Measurements from ENCODE around the gene MITF.
A peak's percentile ranks its signal among the peaks of the same experiment; 100 is the strongest.

The MITF gene

GRCh38 chr3:69842789-69843188 lies 103.5 kb downstream of the MITF start:
- H3K4me3 ChIP-seq (ENCODE audit: low read length) = no peak overlapping the region
- no peak for TF ChIP-seq CTCF (conservative IDR thresholded peaks at IDR 0.05; ENCODE audit: low read depth, low read length)
- no peak for DNase-seq (ENCODE audit: low read depth)

GRCh38 chr3:69844706-69845105 lies 105.4 kb downstream of the MITF start:
- DNase-seq (ENCODE audit: low read depth) = no peak
- H3K4me3 ChIP-seq (ENCODE audit: low read length) = no peak overlapping the region
- TF ChIP-seq CTCF (conservative IDR thresholded peaks at IDR 0.05; ENCODE audit: low read depth, low read length) = no peak

GRCh38 chr3:69847303-69847702 lies 108.0 kb downstream of the MITF start:
- no peak for DNase-seq (ENCODE audit: low read depth)
- no peak overlapping the region for H3K4me3 ChIP-seq (ENCODE audit: low read length)
- no peak for TF ChIP-seq CTCF (conservative IDR thresholded peaks at IDR 0.05; ENCODE audit: low read depth, low read length)

GRCh38 chr3:69848113-69848512 lies 108.8 kb downstream of the MITF start:
- no peak overlapping the region for H3K4me3 ChIP-seq (ENCODE audit: low read length)
- no peak for TF ChIP-seq CTCF (conservative IDR thresholded peaks at IDR 0.05; ENCODE audit: low read depth, low read length)
- no peak for DNase-seq (ENCODE audit: low read depth)

- no peak for TF ChIP-seq CTCF (conservative IDR thresholded peaks at IDR 0.05; ENCODE audit: low read depth, low read length)
- DNase-seq (ENCODE audit: low read depth) = no peak
- no peak overlapping the region for H3K4me3 ChIP-seq (ENCODE audit: low read length)
Measured at GRCh38 chr3:69850849-69851248, 111.6 kb downstream of the MITF start.

- DNase-seq (ENCODE audit: low read depth) = no peak
- TF ChIP-seq CTCF (conservative IDR thresholded peaks at IDR 0.05; ENCODE audit: low read depth, low read length) = no peak
- no peak overlapping the region for H3K4me3 ChIP-seq (ENCODE audit: low read length)
Measured at GRCh38 chr3:69853027-69853426, 113.8 kb downstream of the MITF start.

- peak; percentile 64 for TF ChIP-seq CTCF (conservative IDR thresholded peaks at IDR 0.05; ENCODE audit: low read depth, low read length)
- no peak overlapping the region for H3K4me3 ChIP-seq (ENCODE audit: low read length)
- no peak for DNase-seq (ENCODE audit: low read depth)
Measured at GRCh38 chr3:69855436-69856162, 116.3 kb downstream of the MITF start.

Data from retinal pigment epithelial cell (primary cell).